AG04450 (cell line): ENCODE measurements around the gene CNTN5. TPM values are rescaled to one million over a fixed set of nuclear protein-coding genes. Genes with fewer than 3 reads are reported as not detected.

Source experiments
- CTCF ChIA-PET: fragments of 300-600, 350-600 bp; formaldehyde crosslinking; extraction: SDS; loops from one replicate; lab custom pipeline; 2022; ENCODE audit warnings: antibody characterized with exemption, inconsistent platforms; lab: Charles Lee
- POLR2A ChIA-PET: fragments of 350-600 bp; formaldehyde crosslinking; extraction: SDS; loops from one replicate; lab custom pipeline; 2021; ENCODE audit warnings: antibody characterized with exemption, inconsistent platforms; lab: Yijun Ruan, JAX
- DNase-seq: peaks from one replicate; pipeline ENCODE4 v3.0.0-alpha.2; 2011; ENCODE audit warnings: low read depth, low spot score
- H3K27ac ChIP-seq: one replicate; pipeline ENCODE4 v1.5.1; 2012; ENCODE audit warnings: low read depth, low read length, control low read depth
- H3K27me3 ChIP-seq: one replicate; pipeline ENCODE4 v1.6.0; 2012; ENCODE audit warnings: low read length; ENCODE audit not compliant: control insufficient read depth, insufficient read depth
- H3K4me3 ChIP-seq: 2 replicates; pipeline ENCODE4 v1.5.1; 2011; ENCODE audit warnings: mild to moderate bottlenecking, low read depth, low read length, control low read depth
- H3K9me3 ChIP-seq: 2 replicates; pipeline ENCODE4 v1.5.1; 2012; ENCODE audit warnings: low read length; ENCODE audit not compliant: control insufficient read depth, insufficient read depth
- CTCF ChIP-seq: IDR thresholded peaks from 2 replicates; pipeline ENCODE4 v1.5.1; 2011; ENCODE audit warnings: low read depth, low read length, control low read depth, inconsistent platforms
- polyA plus RNA-seq: library from polyadenylated mRNA; depleted of rRNA; stranded (reverse); fragments of >200 nt; gene quantifications from 2 replicates; pipeline ENCODE4 v1.2.3, GENCODE V29; 2011

The CNTN5 gene
- polyA plus RNA-seq, 1 experiment, result not detected

- ChIA-PET POLR2A (no interaction called here), CTCF (interaction anchor here (0.6 kb wide), 1 partner anchor 16 kb away, joined by 3 read pairs; no protein-coding TSS in a partner anchor)
- no peak for DNase-seq
- Histone ChIP-seq H3K27me3 (no peaks in the 10 kb centered on the region), H3K9me3 (peaks cover 3% of the 10 kb centered on the region; the same call in 1 of the 2 replicates), H3K27ac (no peak overlapping the region), H3K4me3 (no peak overlapping the region)
- TF ChIP-seq CTCF, result no peak
Observed at GRCh38 chr11:99531468-99531867, 510.7 kb downstream of the CNTN5 start.

GRCh38 chr11:99534812-99535211 is 514.1 kb downstream of the CNTN5 start:
- H3K27me3 ChIP-seq, result no peaks in the 10 kb centered on the region
- peak; percentile 4 for DNase-seq
- CTCF ChIA-PET, result no interaction called here
- POLR2A ChIA-PET, result no interaction called here
- no peak overlapping the region for H3K4me3 ChIP-seq
- TF ChIP-seq CTCF, result no peak
- H3K27ac ChIP-seq, result no peak overlapping the region
- peaks cover 3% of the 10 kb centered on the region; the same call in 1 of the 2 replicates for H3K9me3 ChIP-seq

- Histone ChIP-seq H3K4me3 (no peak overlapping the region), H3K27me3 (no peaks in the 10 kb centered on the region), H3K27ac (no peak overlapping the region), H3K9me3 (peaks cover 3% of the 10 kb centered on the region; the same call in 1 of the 2 replicates)
- TF ChIP-seq CTCF, result no peak
- CTCF ChIA-PET, result no interaction called here
- POLR2A ChIA-PET, result no interaction called here
- DNase-seq, result no peak
Observed at GRCh38 chr11:99535406-99535805, 514.7 kb downstream of the CNTN5 start.

GRCh38 chr11:99535819-99536218 is 515.1 kb downstream of the CNTN5 start:
- TF ChIP-seq CTCF, result no peak
- Histone ChIP-seq H3K27ac (no peak overlapping the region), H3K9me3 (peaks cover 3% of the 10 kb centered on the region; the same call in 1 of the 2 replicates), H3K27me3 (no peaks in the 10 kb centered on the region), H3K4me3 (no peak overlapping the region)
- DNase-seq, result no peak
- ChIA-PET CTCF (no interaction called here), POLR2A (no interaction called here)

GRCh38 chr11:99537681-99538080 is 516.9 kb downstream of the CNTN5 start:
- no peak overlapping the region for H3K4me3 ChIP-seq
- H3K27ac ChIP-seq, result no peak overlapping the region
- no peak for TF ChIP-seq CTCF
- H3K9me3 ChIP-seq, result no peaks in the 10 kb centered on the region
- H3K27me3 ChIP-seq, result no peaks in the 10 kb centered on the region
- CTCF ChIA-PET, result no interaction called here
- DNase-seq, result no peak
- POLR2A ChIA-PET, result no interaction called here
